HG03066 (cell line): ENCODE results near the gene SELENOI.
A peak's percentile ranks its signal among the peaks of the same experiment; 100 is the strongest.
"Not testable (repeated sequence)": the region's sequence is repeated elsewhere in the genome, so short reads cannot be mapped to it uniquely, and the experiment has no call there.

Experiments used
- ATAC-seq: cut with Tn5 transposase; IDR thresholded peaks from one replicate; pipeline ENCODE4 v1.9.1; 2021; ENCODE audit warnings: low read depth; ENCODE audit not compliant: unreplicated experiment

SELENOI gene, protein sequence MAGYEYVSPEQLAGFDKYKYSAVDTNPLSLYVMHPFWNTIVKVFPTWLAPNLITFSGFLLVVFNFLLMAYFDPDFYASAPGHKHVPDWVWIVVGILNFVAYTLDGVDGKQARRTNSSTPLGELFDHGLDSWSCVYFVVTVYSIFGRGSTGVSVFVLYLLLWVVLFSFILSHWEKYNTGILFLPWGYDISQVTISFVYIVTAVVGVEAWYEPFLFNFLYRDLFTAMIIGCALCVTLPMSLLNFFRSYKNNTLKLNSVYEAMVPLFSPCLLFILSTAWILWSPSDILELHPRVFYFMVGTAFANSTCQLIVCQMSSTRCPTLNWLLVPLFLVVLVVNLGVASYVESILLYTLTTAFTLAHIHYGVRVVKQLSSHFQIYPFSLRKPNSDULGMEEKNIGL

DNA sequence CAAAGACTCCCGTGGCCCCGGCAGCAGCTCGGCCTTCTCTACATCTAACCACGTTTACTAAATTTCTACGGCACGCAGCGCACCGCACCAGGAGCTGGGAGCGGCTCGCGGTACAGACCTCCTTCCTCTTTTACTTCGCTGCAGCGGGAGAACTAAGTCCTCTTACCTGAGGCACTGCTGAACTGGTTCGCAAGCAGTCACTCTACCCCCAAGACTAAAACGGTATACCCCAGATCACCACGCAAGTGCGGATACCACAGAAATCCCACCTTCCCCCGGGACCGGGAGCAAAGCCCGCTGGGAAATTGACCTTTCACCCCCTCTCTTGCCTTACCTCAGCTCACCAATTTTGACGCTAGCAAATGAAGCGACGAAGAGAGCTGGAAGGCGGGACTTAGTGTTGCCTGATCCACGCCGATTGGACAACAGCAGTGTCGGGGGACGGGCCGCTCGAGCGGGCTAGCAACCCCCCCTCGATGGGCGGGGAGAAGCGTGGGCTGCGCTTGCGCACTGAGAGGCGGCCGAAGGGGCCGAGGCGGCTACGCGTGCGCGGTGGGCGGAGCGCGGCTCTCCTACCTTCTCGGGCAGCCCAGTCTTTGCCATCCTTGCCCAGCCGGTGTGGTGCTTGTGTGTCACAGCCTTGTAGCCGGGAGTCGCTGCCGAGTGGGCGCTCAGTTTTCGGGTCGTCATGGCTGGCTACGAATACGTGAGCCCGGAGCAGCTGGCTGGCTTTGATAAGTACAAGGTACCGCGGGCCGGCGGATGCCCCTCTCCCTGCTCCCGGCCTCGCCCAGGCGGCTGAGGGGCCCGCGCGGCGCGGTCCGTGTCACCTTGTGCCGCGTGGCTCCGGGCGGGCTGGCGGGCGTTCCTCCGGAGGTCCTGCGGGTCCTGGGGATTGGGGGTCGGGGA is at the start of gene SELENOI:
Gene SELENOI (plus strand): TSS at position 599 of the 909 bp plus-strand sequence. CDS start 90 bp downstream, at position 689.
- ATAC-seq, result peak; percentile 95

DNA sequence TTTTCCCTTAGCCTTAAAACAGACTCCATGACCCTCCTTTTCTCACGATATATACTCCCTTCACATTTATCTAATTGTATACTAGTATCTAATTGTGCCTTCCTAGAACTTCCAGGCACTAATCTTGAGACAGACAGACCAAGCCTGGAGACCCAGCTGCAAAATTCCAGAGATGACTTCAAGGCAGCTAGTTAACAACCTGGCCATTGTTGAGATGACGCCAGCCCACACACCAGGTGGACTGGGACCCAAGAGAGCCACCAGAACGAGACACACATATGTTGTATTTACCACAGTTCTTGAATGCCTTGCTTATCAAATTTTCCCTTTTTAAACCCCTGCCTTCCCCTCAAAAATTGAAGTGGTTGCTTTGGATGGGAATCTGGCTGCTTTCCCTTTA is 48.9 kb upstream of the SELENOI start:
- no peak for ATAC-seq

DNA sequence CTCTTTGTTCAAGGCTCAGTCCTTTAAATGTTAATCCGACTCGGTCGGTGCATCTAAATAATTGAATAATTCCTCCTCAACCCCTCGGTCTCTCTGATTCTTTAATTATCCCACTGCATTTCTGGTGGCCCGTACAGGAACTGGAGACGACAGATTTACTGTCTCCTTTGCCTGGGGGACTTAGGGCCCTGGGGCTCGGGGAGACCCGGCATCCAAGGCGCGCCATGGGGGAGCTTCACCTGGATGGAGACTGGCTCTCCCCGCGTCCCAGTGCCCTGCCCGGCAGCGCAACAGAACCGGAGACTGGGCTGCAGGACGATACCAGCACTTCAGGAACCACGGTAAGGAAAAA is 47.7 kb upstream of the SELENOI start:
- ATAC-seq, result no peak

DNA sequence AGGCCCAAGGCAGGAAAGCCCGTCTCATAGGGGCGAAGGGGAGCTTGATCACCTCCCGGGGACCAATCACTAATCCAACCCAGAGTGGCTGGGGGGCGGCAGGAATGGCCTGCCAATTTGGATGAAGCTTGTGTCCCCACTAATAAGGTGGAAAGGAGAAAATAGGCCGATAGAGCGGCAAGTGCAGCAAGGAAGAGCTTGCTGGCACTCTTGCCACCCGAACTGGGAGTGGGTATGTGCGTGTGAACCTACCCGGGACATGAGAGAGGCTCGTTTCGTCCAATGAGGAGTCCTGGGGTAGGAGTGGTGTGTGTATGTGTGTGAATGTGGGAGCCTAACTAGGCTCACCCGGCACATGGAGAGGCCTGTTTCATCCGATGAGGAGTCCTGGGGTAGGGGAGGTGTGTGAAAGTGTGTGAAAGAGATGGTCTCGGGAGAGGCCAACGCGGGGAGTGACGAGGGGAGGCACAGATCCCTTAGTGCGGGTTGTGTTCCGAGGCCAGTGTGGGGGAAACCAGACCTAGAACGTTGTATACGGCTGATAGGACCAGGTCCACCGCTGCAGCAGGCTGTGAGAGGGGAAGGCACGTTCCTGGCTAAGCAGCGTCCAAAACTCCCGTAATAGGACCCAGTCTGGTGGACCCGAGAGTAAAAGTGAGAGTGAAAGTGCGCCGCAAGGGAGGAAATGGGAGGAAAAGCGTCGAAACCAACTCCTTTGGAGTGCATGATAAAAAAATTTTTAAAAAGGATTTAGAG is 47.1 kb upstream of the SELENOI start:
- ATAC-seq, result peak; percentile 46

DNA sequence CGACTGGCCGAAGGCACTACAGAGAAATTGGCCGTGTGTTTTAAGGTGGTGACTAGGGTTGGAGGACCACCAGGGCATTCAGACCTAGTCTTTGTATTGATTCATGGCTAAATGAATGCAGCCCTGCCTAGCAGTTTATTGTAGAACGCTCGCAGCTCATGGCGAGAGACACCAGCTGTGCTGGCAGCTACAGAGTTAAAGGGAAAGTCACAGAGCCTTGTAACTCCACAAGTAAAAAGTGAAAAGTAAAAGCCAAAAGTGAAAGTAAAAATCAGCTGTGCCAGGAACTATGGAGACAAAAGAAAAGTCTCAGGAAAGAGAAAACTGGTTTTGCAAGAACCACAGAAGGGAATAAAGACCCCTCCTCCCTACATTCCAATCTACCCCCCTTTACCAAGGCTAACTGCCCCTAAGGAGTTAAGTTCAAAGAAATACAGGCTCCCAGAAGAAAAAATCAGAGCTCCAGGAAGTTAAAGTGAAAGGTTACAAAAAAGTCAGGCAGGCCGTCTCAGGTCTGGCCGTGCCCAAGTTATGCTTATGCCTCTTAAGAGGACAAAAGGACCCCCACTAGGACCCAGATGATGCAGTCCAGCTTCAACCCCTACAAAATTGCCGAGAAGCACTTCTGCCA is 46.4 kb upstream of the SELENOI start:
- ATAC-seq, result no peak

DNA sequence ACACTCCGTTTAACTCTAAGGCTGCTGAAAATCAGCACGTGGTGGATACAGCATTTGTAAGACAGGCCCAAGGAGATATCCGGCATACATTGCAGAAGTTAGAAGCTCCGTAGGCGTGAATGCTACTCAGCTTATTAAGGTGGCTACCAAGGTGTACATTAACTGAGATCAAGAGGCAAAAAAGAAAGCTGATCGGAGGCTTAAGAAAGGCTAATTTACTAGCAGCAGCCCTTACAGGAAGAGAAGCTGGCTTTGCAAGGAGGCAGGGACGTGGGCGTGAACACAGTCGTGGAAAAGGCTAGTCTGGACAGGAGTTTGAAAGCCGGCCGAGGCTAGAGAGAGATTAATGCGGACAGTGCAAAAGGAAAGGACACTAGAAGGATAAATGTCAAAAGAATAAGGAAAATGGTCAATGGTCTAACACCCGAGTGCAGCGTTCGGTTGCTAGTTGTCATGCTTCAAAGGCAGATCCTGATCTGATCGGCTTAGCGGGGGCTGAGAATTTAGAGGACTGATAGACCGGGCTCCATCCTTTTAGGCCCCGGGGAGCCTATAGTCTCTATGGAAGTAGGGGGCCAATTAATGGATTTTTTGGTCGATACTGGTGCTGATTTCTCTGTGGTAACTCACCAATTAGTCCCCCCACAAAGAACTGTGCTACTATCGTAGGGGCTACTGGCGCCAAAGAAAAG is 45.6 kb upstream of the SELENOI start:
- ATAC-seq, result no peak

DNA sequence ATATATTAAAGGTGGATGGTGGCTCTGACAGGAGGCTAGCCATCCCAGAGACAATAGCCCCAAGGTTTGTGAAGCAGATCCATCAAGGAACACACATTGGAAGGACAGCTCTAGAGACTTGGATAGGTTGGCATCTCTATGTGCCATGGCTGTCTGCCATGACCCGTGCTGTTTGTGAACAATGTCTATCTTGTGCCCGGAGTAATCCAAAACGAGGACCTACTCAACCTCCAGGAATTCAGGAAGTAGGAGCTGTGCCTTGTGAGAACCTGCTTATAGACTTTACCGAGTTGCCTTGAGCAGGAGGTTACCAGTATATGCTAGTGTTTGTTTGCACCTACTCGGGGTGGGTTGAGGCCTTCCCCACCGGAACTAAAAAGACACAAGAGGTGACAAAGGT is 43.1 kb upstream of the SELENOI start:
- no peak for ATAC-seq

DNA sequence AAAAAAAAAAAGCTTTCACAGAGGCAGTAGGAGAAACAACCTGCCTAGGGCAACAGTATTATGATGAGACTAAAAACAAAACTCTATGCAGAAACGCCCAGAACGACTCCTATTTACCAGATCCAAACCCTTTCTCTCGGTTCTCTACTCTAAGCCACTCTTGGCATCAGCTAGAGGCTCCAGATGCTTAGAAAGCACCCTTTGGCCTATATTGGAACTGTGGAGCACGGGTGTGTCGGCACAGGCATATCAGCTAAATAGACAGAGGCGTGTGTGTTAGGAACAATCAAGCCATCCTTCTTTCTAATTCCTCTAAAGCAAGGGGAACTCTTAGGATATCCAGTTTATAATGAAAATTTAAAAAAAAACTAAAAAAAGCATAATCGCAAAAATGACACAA is 40.8 kb upstream of the SELENOI start:
- ATAC-seq, result not testable (repeated sequence)

DNA sequence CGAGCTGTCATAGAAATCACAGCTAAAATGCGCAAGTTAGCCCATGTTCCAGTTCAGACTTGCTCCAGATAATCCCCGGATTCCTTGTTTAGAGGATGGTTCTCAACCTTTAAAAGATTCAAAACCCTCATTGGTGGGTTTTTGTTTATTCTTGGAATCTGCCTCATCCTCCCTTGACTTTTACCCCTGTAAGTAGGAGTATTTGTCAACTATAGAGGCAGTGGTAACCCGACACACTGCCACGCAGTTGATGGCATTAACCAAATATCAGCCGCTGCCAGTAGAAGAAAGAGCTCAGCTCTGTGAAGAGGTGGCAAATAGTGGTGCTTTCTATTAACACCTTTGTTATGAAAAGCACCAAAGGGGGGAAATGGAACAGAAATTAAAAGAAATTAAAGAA is 40.4 kb upstream of the SELENOI start:
- ATAC-seq, result no peak

DNA sequence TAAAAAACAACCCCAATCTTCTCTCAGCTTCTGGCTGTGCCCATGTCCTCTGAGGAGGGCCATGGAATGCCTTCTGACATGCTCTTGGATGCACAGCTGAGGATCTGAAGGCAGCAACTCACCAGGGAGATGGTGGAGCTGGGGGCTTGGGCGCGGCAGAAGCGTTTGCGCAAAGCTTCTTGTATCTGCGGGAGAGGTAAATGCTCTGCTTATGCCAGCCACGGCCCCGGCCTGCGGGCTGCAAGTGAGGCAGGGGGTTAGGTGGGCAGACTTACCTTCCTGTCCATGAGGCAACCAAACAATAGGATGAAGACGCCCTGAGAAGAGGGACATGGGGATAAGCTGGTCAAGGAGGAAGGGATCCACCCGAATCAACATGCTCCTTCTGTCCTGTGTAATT is 36.0 kb upstream of the SELENOI start:
- no peak for ATAC-seq

DNA sequence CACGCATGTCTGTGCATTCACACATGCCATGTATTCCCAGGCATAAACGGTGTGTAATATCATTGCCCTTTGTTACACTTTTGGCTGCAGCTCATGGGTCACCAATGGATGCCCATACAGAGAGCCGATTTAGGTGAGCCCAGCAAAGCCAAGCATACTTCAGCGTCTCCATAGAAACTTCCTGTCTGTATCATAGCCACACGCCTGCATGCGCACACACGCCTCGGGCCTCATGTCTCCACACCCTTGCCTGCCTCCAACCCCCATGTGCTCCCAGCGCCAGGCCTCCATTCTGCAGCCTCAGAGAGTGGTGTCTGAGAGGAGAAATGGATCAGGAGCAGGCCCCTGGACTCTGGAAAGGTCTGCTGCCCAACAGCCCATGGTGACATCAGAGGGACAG is 33.5 kb upstream of the SELENOI start:
- no peak for ATAC-seq

DNA sequence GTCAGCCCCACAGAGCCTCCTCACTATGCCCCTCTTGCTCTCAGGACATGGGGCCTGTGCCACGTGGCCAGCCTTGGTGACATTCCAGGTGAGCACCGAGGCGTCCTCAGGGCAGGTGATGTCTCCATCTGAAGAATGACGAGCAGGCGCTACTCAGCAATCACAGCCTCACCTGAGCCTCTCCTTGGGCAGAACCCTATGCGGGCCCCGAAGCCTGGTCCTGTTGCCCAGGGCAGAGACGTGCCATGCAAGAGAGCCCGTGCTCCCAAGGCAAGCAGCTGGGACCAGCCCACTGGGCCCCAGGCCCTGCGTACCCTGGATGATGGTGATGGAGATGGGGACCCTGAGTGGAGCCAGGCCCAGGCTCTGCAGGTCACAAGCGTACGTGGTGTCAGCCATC is 32.5 kb upstream of the SELENOI start:
- ATAC-seq, result no peak

DNA sequence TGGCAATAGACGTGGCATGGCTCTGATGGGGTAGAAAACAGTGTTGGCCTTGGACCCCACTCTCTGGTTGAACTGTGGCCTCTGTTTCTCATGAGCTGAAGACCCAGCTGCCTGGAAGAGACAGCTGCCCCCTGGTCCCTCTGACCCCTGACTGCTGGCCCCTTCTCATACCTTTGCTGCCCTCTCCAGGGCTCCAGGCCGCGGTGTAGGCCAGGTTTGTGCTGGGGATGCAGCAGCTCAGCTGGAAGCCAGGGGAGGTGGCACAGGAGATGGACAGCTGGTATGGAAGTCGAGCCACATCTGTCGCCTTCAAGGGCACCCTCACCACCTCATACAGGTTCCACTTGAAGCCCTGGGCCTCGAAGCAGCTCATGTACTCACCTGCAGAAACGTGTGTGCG is 31.7 kb upstream of the SELENOI start:
- ATAC-seq, result no peak

DNA sequence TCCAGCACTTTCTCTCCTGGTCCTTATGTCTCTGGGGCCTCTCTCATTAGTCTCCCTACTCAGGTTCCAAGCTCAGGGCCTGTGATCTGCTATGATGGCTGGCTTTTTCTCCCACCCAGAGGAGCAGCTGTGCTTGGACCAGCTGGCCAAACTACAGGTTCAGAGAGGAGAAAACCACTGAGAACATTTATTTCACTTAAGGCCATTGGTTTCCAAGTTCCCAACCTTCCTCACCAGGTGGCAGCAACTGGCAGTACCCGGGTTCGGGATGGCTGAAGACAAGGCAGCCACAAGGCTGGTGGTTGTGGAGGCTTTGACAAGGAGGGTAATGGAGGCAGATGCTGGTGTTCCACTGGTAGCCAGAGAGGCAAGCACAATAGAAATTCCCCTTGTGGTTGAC is 29.9 kb upstream of the SELENOI start:
- ATAC-seq, result no peak

DNA sequence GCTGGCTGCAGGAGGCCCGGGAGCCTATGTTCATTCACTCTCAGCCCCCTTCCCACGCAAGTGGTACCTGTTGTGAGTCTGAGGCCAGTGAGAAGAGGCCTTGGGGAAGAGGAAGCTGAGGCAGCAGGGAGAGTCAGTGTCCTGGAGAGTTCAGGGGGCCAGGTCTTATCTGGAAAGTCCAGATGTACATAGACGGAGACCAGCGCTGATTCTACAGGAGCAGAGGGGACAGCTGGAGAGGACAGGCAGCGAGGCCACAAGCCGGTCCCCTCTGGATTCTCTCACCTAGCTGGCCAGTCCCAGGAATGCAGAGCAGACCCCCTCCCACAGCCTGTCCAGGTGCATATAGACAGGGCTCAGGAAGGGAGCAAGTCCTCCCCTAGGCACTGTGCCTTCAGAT is 29.1 kb upstream of the SELENOI start:
- no peak for ATAC-seq

DNA sequence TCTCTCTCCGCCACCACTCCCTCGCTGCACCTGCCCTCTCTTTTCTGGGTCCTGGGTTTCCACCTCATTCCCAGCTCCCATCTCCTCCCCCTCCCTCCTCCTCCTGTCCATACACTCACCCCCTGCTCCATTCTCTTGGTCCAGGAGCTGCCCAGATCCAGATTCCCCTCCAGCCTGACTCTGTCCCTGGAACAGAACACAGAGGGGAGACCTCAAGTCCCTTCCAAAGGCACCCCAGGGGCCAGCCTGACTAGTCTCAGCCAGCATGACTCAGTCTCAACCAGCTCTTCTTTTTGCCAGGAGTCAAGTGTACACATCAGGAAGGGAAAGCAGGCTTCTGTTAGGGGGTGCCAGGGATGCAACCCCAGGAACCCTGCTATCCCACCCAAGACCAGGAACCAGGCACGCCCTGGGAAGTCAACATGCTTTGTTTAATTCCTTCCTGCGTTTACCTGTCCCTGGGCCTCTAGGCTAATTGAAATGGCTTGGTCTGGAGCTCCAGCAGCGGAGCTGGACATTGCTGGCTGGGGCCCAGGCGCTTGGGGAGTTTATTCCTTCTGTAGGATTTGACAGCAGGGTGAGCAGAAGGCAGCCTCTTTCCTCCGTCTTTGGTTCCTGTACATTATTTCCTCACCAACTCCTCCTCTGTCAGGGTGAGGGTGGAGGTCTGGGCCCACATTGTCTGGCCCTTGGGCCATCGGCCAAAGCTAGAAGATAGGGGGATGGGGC is 28.4 kb upstream of the SELENOI start:
- no peak for ATAC-seq

DNA sequence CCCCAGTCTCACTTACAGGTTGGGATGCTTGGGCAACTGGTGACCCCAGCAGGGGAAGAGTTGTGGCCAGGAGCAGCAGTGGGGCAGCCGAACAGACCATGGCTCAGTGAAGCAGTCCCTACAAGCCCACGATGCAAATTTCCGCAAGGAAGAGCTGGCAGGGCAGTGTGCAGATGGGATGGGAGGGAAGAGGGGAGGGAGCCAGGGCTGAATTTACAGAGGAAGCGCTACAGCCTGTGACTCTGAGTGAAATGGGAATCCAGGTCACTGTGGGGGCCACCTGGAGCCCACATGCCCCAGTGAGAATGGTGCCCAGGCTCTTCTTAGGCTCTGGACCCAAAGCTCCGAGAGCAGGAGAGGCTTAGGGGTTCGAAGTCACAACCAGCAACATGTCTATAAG is 27.0 kb upstream of the SELENOI start:
- no peak for ATAC-seq

DNA sequence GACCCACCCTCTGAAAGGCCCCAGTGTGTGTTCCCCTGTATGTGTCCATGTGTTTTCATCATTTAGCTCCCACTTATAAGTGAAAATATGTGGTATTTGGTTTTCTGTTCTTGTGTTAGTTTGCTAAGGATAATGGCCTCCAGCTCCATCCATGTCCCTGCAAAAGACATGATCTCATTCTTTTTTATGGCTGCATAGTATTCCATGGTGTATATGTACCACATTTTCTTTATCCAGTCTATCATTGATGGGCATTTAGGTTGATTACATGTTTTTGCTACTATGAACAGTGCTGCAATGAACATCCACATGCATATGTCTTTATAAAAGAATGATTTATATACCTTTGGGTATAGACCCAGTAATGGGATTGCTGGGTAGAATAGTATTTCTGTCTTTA is 21.5 kb upstream of the SELENOI start:
- not testable (repeated sequence) for ATAC-seq

DNA sequence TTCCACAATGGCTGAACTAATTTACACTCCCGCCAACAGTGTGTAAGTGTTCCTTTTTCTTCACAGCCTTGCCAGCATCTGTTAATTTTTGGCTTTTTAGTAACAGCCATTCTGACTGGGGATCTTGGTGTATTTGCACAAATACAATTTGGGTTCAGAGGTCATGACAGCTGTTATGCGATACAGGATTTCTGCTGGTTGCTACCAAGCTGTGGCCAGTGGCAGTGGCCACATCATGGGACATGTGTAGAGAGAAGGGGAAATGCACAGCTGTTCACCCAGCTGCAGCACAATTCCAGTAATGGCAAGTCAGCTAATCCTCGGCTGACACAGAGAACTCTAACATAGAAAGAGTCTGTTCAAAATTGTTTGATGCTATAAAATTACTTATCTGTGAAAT is 21.0 kb upstream of the SELENOI start:
- ATAC-seq, result no peak
